HCT116 (cell line): ENCODE measurements around the gene HEATR5B. TPM values are rescaled to one million over a fixed set of nuclear protein-coding genes. Genes with fewer than 3 reads are reported as not detected.

ENCODE experiments used
- ATAC-seq: fragments of 200-7000 bp; cut with Tn5 transposase; 2 replicates; pipeline ENCODE4 v1.9.1; 2020; ENCODE audit warnings: mild to moderate bottlenecking, moderate library complexity
- BruUV-seq: library from RNA; stranded (reverse); fragments of 400-500 nt; replicated peaks from 2 replicates; lab custom pipeline; 2021; lab: Mats Ljungman, UMichigan
- CTCF ChIA-PET: fragments of 300-600 bp; sonication (Branson Sonifier 250); formaldehyde crosslinking; loops from one replicate; lab custom pipeline; 2021; ENCODE audit warnings: antibody characterized with exemption; lab: Charles Lee
- POLR2A ChIA-PET: fragments of 300-600, 350-600 bp; sonication (Branson Sonifier 250); formaldehyde crosslinking; loops from one replicate; lab custom pipeline; 2021; ENCODE audit warnings: antibody characterized with exemption; lab: Charles Lee
- RAD21 ChIA-PET, 2 experiments: fragments of 300-600 bp; sonication (Branson Sonifier 250); formaldehyde crosslinking; loops; one replicate each; lab custom pipeline; 2023; ENCODE audit warnings: low total read pairs in 2 of 2; ENCODE audit not compliant: uncharacterized antibody in 2 of 2, unreplicated experiment in 2 of 2, low non-redundant PET in 1 of 2; lab: Charles Lee
- DNase-seq: peaks from one replicate; pipeline ENCODE4 v3.0.0-alpha.2; 2010; ENCODE audit warnings: low read depth, low spot score
- H2AFZ ChIP-seq: fragments of 200-600 bp; shearing (Covaris generic), sonication (generic); 2 replicates; pipeline ENCODE4 v1.6.1; 2017; ENCODE audit warnings: low read depth, mixed run types, mixed read lengths, antibody characterized with exemption, low read length; ENCODE audit not compliant: poor library complexity, severe bottlenecking
- H3K27ac ChIP-seq: 2 replicates; pipeline ENCODE4 v1.5.1; 2012; ENCODE audit warnings: low read depth, low read length
- H3K27me3 ChIP-seq: fragments of 200-600 bp; sonication (generic); 2 replicates; pipeline ENCODE4 v1.6.1; 2016; ENCODE audit warnings: mixed run types, low read length, mixed read lengths; ENCODE audit not compliant: insufficient read depth
- H3K36me3 ChIP-seq, 2 experiments: fragments of 200-500 bp in 1 of 2; fragments of 200-600 bp in 1 of 2; sonication (Bioruptor generic) in 1 of 2; sonication (generic) in 1 of 2; 2 replicates each; pipeline versions ENCODE4 v1.5.1 to v1.6.1; 2014 to 2016; ENCODE audit warnings: low read length in 2 of 2, inconsistent platforms in 1 of 2, mixed read lengths in 1 of 2, mixed run types in 1 of 2; ENCODE audit not compliant: insufficient read depth in 2 of 2, control insufficient read depth in 1 of 2
- H3K4me1 ChIP-seq, 2 experiments: fragments of 200-600 bp in 1 of 2; sonication (generic) in 1 of 2; 2 replicates each; pipeline versions ENCODE4 v1.5.1 to v1.6.1; 2012 to 2017; ENCODE audit warnings: low read length in 2 of 2, inconsistent platforms in 1 of 2, mild to moderate bottlenecking in 1 of 2, mixed read lengths in 1 of 2, mixed run types in 1 of 2, moderate library complexity in 1 of 2; ENCODE audit not compliant: insufficient read depth in 2 of 2, control insufficient read depth in 1 of 2
- H3K4me2 ChIP-seq: fragments of 200-600 bp; sonication (generic); 2 replicates; pipeline ENCODE4 v1.6.1; 2017; ENCODE audit warnings: mixed run types, low read length, mixed read lengths
- H3K4me3 ChIP-seq, 2 experiments: fragments of 200-600 bp in 1 of 2; sonication (generic) in 1 of 2; replicated peaks in 1 of 2; 2 replicates each; pipeline ENCODE4 v1.5.1; 2011 to 2016; ENCODE audit warnings: low read length in 2 of 2, control low read depth in 1 of 2, low read depth in 1 of 2, mild to moderate bottlenecking in 1 of 2, mixed read lengths in 1 of 2, mixed run types in 1 of 2
- H3K79me2 ChIP-seq: fragments of 200-600 bp; sonication (generic); 2 replicates; pipeline ENCODE4 v1.6.1; 2017; ENCODE audit warnings: mild to moderate bottlenecking, mixed run types, low read length, moderate library complexity, mixed read lengths; ENCODE audit not compliant: insufficient read depth
- H3K9ac ChIP-seq: fragments of 200-600 bp; sonication (generic); 2 replicates; pipeline ENCODE4 v1.6.1; 2016; ENCODE audit warnings: low read length, mixed read lengths
- H3K9me2 ChIP-seq: fragments of 200-600 bp; sonication (generic), shearing (Covaris generic); 2 replicates; pipeline ENCODE4 v1.6.1; 2017; ENCODE audit warnings: mixed run types, mild to moderate bottlenecking, moderate library complexity; ENCODE audit not compliant: insufficient read depth
- H3K9me3 ChIP-seq, 2 experiments: fragments of 200-500 bp in 1 of 2; fragments of 200-600 bp in 1 of 2; sonication (Bioruptor generic) in 1 of 2; sonication (generic) in 1 of 2; 2 replicates each; pipeline ENCODE4 v1.6.1; 2014 to 2017; ENCODE audit warnings: low read length in 2 of 2, mixed read lengths in 2 of 2, inconsistent platforms in 1 of 2, low read depth in 1 of 2, mild to moderate bottlenecking in 1 of 2, mixed run types in 1 of 2, moderate library complexity in 1 of 2; ENCODE audit not compliant: control insufficient read depth in 1 of 2, insufficient read depth in 1 of 2
- H4K20me1 ChIP-seq: fragments of 200-600 bp; sonication (generic), shearing (Covaris generic); 2 replicates; pipeline ENCODE4 v1.6.1; 2017; ENCODE audit warnings: mixed run types, mild to moderate bottlenecking, moderate library complexity; ENCODE audit not compliant: insufficient read depth
- CTCF ChIP-seq, 3 experiments: fragments of 200-600 bp in 1 of 3; sonication (generic) in 1 of 3; IDR thresholded peaks in 2 of 3; conservative IDR thresholded peaks in 1 of 3; 2 replicates each; pipeline ENCODE4 v1.5.1; 2012 to 2017; ENCODE audit warnings: low read depth in 2 of 3, low read length in 2 of 3, antibody characterized with exemption in 1 of 3, borderline replicate concordance in 1 of 3, control low read depth in 1 of 3, mild to moderate bottlenecking in 1 of 3, mixed read lengths in 1 of 3, mixed run types in 1 of 3, moderate library complexity in 1 of 3; ENCODE audit not compliant: insufficient read depth in 1 of 3
- JUND ChIP-seq: IDR thresholded peaks from 2 replicates; pipeline ENCODE4 v1.6.1; 2012
- MAX ChIP-seq: IDR thresholded peaks from 2 replicates; pipeline ENCODE4 v1.6.1; 2012
- POLR2A ChIP-seq: IDR thresholded peaks from 2 replicates; pipeline ENCODE4 v1.7.0; 2011; ENCODE audit warnings: borderline replicate concordance; ENCODE audit not compliant: insufficient read depth, insufficient read length; ENCODE audit errors: extremely low read depth
- POLR2AphosphoS5 ChIP-seq: IDR thresholded peaks from 2 replicates; pipeline ENCODE4 v1.6.1; 2011; ENCODE audit warnings: mild to moderate bottlenecking, low read depth, low read length, moderate library complexity
- REST ChIP-seq: IDR thresholded peaks from 2 replicates; pipeline ENCODE4 v1.6.1; 2012; ENCODE audit warnings: low read depth
- SIN3A ChIP-seq: IDR thresholded peaks from 2 replicates; pipeline ENCODE4 v1.6.1; 2012; ENCODE audit warnings: low read depth
- SRF ChIP-seq: IDR thresholded peaks from 2 replicates; pipeline ENCODE4 v1.6.1; 2012; ENCODE audit warnings: low read depth
- ZBTB33 ChIP-seq: IDR thresholded peaks from 2 replicates; pipeline ENCODE4 v1.6.1; 2011; ENCODE audit warnings: mild to moderate bottlenecking, low read length, moderate library complexity; ENCODE audit not compliant: insufficient replicate concordance; ENCODE audit errors: extremely low read depth
- ZFX ChIP-seq: fragments of 450-650 bp; IDR thresholded peaks from 2 replicates; pipeline ENCODE4 v1.6.1; 2017
- ZNF274 ChIP-seq: fragments of 200-500 bp; sonication (Bioruptor generic); IDR thresholded peaks from 2 replicates; pipeline ENCODE4 v1.6.1; 2014; ENCODE audit warnings: mild to moderate bottlenecking, low read depth, low read length, inconsistent platforms
- intact Hi-C: fragments of 100-400 bp; cut with micrococcal nuclease; formaldehyde crosslinking; loops from 2 replicates; pipeline ENCODE4 v1.10.0; 2022
- total RNA-seq: library from RNA; stranded (reverse); gene quantifications from one replicate; pipeline ENCODE4 v1.2.1, GENCODE V29; 2021; ENCODE audit not compliant: unreplicated experiment

HEATR5B gene
- total RNA-seq, 1 experiment from 2014 or later, result 10.6 TPM

GRCh38 chr2:37091873-37092272, 7.7 kb upstream of the HEATR5B start:
- H3K9me3 ChIP-seq, result no peaks in the 10 kb centered on the region
- no TSS peak for BruUV-seq
- ChIA-PET POLR2A (interaction anchor here (0.6 kb wide), 1 partner anchor 320 kb away, joined by 4 read pairs; no protein-coding TSS in a partner anchor), RAD21 (no interaction called here), CTCF (no interaction called here)
- H3K27me3 ChIP-seq, result no peaks in the 10 kb centered on the region
- intact Hi-C loops, result no loop called here
- no peak for TF ChIP-seq ZFX
- no peaks in the 10 kb centered on the region for H3K9me2 ChIP-seq
- ATAC-seq (no peak), DNase-seq (no peak)
- H3K4me3 ChIP-seq, result no peak overlapping the region
- H3K4me1 ChIP-seq, result no peaks in the 10 kb centered on the region
- H3K9ac ChIP-seq, result no peak overlapping the region
- no peaks in the 10 kb centered on the region for H3K79me2 ChIP-seq
- H3K4me2 ChIP-seq, result no peak overlapping the region
- no peak overlapping the region for H2AFZ ChIP-seq
- H3K27ac ChIP-seq, result no peak overlapping the region
- no peaks in the 10 kb centered on the region for H4K20me1 ChIP-seq
- H3K36me3 ChIP-seq, result peaks cover 0 to 7% of the 10 kb centered on the region in 2 experiments; a peak in 1 of 4 replicates

GRCh38 chr2:37090019-37090477, 5.9 kb upstream of the HEATR5B start:
- CTCF ChIA-PET, result no interaction called here
- H2AFZ ChIP-seq, result no peak overlapping the region
- no peak for TF ChIP-seq MAX
- TF ChIP-seq SRF, result no peak
- TF ChIP-seq ZBTB33, result no peak
- TF ChIP-seq REST, result no peak
- no peak for TF ChIP-seq POLR2AphosphoS5
- no peak for TF ChIP-seq SIN3A
- TF ChIP-seq CTCF (IDR thresholded peaks at IDR 0.05 in 2 of 3, conservative IDR thresholded peaks at IDR 0.05 in 1 of 3; ENCODE audit: borderline replicate concordance in 1 of 3, insufficient read depth in 1 of 3, low read depth in 2 of 3, low read length in 2 of 3), result no peak
- TF ChIP-seq JUND, result no peak
- no peak for TF ChIP-seq ZNF274
- no peak for TF ChIP-seq POLR2A
- TF ChIP-seq, all 23 proteins: peak for 0
- Histone ChIP-seq H3K9me2 (no peaks in the 10 kb centered on the region), H3K27me3 (no peaks in the 10 kb centered on the region), H3K79me2 (no peaks in the 10 kb centered on the region), H3K4me3 (no peak overlapping the region), H3K9me3 (no peaks in the 10 kb centered on the region), H3K27ac (no peak overlapping the region), H3K4me2 (no peak overlapping the region), H3K9ac (no peak overlapping the region), H3K4me1 (peaks cover 0 to 10% of the 10 kb centered on the region in 2 experiments; a peak in 3 of 4 replicates), H4K20me1 (no peaks in the 10 kb centered on the region), H3K36me3 (peaks cover 0 to 3% of the 10 kb centered on the region in 2 experiments; a peak in 1 of 4 replicates)
- ATAC-seq (no peak), DNase-seq (no peak)
- POLR2A ChIA-PET, result no interaction called here
- BruUV-seq, result no TSS peak
- RAD21 ChIA-PET, result no interaction called here
- intact Hi-C loops, result no loop called here
